GM21576 (cell line): Measurements from ENCODE around the gene EGFL8.
"Not testable (repeated sequence)": the region's sequence is repeated elsewhere in the genome, so short reads cannot be mapped to it uniquely, and the experiment has no call there.

Experiments
- ATAC-seq: cut with Tn5 transposase; IDR thresholded peaks from one replicate; pipeline ENCODE4 v1.9.1; 2021; ENCODE audit warnings: mild to moderate bottlenecking, moderate library complexity; ENCODE audit not compliant: unreplicated experiment

EGFL8 gene

DNA sequence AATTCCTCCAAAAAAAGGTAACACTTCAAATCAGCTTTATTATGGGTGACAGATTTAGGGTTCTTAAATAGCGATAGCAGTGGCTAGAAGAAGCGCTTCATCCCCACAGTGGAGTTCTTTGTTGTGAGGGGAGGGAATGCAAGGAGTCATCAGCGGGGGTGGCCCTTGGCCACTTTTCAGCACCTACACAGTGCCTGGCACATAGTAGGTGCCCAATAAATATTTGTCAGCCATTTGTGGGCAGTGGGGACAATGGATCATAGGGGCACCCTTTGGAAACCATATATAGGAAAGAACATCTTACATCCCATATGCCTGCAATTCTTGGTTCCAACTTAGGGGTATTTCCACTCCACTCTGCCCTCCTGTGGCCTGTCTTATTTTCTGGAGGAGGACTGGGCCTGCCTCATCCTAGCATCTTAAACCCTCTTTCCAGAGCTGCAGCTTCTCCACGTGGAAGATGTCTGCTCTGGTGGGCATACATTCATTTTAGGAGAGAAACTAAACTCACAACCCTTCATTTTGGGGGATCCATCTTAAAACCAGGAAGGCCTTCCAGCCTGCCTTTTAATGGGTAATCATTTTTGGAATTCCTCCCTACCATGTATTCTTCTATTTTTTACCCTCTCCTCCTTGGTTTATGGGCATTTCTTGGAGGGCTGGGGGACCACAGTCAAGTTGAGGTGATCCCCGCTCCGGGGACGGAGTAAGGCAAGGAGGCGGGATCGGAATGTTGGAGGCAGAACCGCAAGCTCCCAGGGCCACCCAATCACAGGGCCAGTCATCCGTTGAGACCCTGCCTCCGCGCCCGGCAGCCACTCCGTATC is 30.6 kb downstream of the EGFL8 start:
- ATAC-seq, result no peak

DNA sequence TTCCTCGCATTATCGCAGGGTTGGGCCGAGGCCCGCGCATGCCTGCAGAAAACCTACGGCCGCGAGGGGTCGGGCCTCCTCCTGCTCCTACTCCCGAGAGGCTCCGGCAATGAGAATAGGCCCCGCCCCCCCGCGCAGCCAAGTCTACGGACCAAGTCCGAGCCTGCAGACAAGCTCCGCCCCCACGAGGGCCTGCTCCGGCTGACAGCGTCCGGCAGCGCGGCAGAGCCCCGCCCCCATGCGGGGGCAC is 31.2 kb downstream of the EGFL8 start:
- ATAC-seq, result peak; percentile 69

DNA sequence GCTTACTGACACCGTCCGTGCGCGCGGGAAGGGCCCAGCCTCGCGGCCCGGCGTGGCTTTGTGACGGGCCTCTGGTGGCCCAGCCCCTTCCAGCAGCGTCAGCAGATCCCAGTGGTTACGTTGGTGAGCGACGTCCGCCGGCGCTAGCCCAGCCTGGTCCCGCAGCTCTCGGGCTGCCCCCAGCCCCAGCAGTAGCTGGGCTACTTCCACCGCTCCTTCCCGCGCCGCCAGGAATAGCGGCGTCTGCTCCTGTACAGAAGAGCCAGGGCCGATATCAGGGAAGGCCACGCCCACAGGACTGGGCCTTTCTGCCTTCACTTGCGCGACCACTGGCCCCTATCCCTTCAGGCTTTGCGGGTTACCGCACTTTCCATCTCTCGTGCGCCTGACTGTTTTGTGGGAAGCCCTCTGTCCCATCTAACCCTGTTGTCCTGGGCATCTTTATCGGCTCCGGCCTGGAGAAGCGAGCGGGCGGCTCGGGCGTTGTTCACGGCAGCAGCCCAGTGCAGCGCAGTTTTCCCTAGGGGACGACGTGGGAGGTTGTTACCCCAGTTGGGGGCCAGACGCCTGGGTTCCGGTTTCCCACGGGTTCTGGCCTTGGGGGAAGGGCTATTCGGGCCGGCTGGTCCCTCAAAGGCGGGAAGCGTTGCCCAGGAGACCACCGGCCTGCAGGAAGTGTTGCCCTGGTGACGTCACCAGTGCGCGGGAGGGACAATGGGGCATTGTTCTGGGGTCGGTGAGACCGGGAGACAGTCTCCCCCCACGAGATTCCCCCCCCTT is 31.7 kb downstream of the EGFL8 start:
- peak; percentile 22 for ATAC-seq

DNA sequence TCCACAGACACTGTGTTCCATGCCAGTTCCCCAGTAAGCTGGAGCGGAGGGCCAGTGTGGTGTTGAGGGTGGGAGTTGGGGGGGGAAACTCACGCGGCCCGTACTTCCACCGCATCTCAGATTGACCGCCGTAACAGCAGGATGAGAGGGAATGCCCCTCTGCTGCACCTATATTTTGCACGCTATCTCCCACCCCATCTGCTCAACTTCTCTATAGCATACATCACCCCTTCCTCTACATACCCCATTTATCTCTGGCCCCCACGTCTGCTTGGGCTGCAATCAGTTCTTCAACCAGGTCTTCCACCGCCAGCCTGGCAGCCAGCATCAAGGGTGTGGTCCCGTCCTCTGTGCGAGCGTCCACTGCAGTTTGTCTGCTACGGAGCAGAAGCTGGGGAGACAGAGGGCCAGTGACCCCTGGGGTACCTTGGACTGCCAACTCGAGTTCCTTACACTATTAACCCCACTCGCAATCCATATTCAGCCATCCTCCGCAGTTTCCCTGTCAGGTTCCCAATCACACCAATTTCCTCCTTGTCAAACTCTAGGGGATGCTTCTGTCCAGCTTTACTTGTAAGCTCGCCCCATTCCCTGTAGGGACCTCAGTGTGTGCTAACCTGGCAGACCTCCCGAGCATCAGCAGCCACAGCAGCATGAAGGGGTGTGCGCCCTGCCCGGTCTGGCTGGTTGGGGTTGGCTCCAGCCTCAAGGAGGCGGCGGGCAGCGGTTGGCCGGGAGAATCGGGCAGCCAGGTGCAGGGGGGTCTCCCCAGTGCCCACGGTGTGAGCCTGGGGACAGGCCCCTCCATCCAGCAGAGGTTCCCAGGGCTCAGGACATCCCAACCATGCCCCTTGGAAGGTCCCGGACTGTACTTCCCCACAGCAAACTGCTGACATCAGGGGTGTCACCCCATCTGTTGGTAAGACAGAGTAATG is 32.6 kb downstream of the EGFL8 start:
- no peak for ATAC-seq

DNA sequence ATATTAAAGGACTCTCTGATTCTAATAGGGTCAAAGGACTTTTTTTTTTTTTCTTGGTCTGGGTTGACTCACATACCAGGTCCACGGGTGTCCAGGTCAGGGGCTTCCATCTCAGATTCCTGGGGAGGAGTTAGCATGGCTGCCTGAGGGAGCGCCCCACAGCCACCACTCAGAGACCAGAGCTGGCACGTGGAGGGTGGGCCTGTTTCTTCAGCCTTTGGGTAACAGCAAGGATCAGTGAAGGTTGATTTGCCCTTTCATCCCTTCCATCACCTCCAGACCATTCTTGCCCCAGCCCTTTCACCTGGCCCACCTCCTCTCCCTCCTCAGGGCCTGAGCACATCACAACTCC is 33.9 kb downstream of the EGFL8 start:
- no peak for ATAC-seq

DNA sequence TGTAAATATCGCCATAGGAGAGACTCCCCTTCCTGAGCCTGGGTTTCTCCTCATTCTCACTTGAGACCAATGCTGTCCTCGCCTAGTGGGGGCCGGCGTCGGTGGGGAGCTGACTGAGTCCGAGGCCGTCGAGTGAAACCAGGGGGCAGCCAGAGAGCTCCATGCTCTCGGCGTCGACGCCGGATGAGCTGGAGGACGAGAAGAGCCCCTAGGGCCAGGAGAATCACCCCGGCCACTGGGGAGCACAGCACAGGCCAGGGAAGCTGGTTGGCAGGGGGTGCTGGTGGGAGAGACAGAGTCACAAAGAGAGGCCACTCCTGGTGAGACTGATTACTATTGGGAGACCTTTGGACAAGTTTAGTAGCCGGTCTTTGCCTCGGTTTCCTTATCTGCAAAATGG is 34.5 kb downstream of the EGFL8 start:
- ATAC-seq, result no peak

DNA sequence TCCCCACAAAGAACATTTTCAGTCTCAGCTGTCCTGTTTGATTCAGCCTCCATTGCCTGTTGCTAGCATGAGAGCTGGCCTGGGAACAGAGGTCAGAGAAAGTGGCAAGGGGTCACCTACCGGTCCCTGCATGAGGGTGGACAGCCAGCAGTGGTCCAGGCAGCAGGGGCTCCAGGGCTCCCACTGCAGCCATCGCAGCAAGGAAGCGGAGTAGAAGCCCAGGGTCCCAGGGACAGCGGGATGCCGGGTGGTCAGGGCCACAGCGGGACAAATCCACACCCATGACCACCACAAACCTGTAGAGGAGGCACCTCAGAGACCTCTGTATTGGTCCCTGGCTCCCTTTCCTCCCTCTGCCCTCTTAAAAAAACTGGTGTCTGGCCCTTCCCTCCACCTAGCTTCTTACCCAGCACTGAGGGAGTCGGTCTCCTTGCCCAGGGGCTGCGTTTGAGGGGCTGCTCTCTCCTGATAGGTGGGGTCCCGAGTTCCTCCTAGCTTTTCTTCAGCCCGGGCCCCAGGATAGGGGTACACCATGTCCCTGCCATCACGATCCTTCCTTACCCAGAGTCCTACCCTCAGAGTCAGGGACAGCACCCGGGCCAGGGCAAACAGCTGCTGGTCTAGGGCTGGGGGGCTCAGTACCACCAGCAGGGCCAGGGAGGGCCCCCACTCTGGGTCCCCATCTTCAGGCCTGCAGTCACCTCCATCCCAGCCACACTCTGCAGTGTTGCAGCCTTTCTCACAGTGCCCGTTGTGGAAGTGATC is 36.5 kb downstream of the EGFL8 start:
- no peak for ATAC-seq

DNA sequence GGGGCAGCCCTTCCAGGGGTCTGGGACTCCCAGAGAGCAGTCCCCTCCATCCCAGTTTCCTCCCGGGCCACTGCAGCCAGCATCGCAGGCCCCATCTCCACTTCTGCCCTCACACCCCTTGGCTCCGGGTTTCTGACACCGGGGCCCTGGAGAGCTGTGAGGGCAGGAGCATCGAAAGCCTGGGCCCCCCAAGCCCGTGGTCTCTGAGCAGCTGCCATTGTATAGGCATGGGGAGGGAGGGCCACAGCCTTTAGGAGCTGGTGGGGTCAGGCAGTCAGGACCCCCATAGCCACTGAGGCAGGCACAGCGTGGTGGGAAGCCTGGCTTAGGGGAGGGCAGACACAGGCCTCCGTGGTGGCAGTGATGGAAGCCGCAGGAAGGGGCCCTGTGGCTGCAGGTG is 37.8 kb downstream of the EGFL8 start:
- no peak for ATAC-seq

DNA sequence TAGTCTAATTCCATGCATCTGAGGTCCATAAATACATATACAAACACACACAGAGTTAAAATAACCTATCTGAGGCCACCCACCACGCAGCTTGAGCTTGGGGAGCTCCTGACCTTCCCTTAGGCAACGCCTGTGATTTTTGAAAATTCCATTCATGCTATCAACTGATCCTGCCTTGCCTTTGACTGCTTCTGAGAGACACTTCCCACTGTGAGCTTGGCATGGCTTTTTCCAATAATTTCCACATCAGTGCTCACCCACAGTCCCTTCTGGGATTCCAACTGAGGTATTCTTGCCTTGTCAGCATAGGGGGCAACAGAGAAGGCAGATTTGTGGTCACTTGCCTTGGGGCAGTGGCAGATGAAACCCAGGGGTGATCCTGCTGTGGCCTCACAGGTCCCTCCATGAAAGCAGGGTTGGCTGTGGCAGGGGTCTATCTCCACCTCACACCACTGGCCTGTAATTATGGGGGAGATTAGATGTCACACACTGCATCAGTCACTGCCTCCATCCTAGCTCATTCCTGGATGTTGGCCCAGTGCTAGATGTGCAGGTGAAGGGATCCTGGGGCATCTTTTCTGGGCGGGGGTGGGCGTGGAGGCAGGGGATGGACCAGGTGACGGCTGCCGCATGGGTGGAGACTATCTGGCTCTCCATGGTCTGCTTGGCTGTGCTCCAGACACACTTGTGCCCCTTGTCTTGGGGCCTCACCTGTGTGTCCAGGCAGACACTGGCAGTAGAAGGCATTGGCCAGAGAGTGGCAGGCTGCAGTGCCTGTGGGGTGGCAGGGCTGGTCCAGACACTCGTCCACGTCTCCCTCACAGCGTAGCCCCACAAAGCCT is 39.3 kb downstream of the EGFL8 start:
- ATAC-seq, result no peak

DNA sequence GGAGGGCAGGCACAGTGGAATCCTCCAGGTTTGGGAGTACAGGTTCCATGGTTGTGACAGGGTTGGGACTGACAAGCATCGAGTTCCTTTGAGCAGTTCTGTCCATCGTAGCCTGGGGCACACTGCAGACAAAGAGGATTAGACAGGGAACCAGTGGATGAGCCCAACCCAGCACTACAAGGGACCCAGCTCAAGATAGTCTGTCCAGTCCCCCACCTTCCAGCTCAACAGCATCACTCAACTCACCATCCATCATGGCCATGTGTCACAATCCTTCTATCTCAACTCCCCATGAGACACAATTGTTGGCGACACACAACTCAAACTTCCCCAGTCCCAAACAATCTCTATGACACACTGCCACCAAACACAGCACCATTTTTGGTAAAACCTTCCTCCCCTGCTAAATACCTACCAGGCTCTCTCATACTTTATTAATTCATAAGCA is 39.9 kb downstream of the EGFL8 start:
- ATAC-seq, result no peak

DNA sequence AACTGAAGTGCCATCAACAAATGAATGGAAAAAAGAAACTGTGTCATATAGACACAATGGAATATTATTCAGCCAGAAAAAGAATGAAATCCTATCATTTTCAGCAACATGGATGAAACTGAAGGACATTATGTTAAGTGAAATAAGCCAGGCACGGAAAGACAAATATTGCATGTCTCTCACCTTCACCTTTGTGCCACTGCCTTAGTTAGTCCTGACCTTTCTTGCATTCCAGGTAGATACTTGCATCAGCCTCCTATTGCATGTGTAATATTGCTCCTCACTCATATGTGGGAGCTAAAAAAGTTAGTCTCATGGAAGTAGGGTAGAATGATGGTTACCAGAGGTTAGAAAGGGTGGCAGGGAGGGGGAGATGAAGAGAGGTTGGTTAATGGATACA is 44.6 kb downstream of the EGFL8 start:
- no peak for ATAC-seq

DNA sequence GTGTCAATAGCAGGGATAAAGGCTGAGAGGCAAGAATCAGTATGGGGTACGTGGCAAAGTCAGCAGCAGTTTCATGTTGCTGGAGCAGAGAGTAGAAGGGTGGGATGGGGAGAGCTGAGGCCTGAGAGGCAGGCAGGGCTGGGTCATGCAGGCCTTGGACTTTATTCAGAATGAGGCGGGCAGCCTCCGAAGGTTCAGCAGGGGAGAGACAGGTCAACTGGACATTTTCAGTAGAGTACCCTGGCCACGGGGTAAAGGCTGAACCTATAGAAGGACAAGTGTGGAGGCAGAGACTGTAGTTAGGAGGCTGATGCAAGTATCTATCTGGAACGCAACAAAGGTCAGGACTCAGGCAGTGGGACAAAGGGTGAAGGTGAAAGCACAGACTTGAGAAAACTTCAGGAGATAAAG is 45.8 kb downstream of the EGFL8 start:
- ATAC-seq, result no peak

DNA sequence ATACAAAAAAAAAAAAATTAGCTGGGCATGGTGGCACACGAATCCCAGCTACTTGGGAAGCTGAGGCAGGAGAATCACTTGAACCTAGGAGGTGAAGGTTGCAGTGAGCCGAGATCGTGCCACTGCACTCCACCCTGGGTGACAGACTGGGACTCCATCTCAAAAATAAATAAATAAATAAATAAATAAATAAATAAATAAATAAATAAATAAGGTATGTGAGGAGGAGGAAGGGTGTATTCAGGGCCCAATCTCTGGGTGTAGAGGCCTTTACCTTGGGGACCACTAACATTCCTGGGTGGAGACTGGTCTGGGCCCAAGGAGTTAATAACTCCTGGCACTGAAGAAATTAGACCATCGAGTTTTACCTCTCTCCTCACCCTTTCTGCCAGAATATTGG is 47.0 kb downstream of the EGFL8 start:
- ATAC-seq, result not testable (repeated sequence)

DNA sequence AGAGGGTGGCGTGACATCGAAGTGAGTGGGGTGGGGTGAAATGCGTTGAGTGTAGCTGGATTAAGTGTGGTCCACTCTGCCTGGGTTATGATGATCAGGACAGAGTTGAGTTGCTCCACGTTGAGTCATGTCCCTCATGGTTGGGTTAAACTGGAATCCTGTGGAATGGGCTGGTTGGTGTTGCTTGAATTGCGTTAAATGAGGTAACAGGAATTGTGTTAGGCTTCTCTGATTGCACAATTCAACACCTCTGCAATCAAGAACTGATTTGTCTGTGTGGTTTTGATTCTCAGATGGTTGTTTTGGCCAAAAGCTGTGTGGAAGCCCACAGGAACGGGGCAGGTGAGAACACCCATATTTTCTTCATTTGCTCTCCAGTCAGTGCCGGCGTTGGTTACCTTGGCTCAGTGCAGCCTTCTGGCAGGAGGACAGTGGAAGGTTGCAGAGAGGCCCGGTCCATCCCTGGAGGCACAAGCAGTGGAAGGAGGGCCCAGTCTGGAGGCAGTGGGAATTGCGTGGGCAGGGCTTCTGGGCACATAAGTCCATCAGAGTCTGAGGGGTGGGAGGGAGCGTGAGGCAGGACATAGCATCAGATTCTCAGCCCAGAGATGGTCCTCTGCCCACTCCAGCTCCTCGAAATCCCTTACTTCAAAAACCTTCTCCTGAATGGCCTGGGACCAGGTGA is 47.8 kb downstream of the EGFL8 start:
- ATAC-seq, result no peak

DNA sequence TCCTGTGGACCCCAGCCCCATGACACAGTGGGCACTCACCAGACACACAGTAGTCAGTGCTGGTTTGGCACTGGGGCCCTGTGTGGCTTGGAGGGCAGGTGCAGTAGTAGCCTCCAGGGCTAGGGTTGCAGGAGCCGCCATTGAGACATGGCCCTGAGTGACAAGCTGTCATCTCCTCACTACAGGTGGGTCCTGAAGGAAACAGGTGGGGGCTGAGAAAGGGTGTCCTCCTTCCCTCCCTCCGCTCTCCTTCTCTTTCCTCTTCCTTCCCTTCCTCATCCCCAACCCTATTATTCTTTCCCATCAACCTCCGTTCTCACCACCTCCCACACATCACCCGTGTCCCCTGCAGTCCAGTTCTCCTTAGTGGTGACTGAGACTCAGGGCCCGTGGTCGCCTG is 49.3 kb downstream of the EGFL8 start:
- no peak for ATAC-seq

DNA sequence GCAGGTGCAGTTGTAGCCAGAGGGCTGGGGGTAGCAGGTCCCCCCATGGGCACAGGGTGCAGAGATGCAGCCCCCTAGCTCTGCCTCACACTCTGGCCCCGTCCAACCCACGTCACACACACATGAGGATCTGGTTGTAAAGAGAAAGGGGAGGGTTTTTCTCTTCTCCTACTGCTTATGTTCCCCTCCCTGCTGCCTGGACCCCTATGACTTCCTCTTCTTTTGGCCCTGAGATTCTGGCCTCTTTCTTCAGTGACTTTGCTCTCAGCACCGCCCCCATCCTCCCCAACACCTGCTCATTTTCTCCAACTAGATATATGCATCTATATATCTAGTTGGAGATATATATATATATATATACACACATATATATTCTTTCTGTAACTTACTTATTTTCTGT is 49.7 kb downstream of the EGFL8 start:
- no peak for ATAC-seq

DNA sequence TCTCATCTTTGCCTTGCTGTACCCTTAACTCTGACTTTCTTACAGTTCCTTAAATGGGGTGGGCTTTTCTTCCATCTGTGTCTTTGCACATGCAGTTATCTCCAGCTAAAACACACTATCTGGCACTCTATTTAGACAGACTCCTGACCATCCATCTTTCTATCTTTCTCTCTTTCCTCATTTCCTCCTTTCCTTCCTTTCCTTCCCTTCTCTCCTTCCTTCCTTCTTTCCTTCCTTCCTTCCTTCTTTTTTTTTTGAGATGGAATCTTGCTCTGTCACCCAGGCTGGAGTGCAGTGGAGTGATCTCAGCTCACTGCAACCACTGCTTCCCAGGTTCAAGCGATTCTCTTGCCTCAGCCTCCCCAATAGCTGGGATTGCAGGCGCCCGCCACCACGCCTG is 51.2 kb downstream of the EGFL8 start:
- no peak for ATAC-seq

DNA sequence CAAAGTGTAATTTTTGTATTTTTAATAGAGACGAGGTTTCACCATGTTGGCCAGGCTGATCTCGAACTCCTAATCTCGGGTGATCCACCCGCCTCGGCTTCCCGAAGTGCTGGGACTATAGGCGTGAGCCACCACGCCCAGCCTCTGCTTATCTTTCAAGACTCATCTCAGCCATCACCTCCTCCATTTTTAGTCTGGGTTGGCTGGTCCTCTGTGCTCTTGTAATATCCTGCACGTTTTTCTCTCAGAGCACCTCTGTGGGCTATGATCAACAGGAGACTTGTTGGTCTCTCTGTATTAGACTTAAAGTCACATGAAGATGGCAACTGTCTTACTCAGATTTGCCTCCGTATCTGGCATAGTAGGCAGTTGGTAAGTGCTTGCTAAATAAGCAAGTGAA is 51.9 kb downstream of the EGFL8 start:
- ATAC-seq, result no peak

DNA sequence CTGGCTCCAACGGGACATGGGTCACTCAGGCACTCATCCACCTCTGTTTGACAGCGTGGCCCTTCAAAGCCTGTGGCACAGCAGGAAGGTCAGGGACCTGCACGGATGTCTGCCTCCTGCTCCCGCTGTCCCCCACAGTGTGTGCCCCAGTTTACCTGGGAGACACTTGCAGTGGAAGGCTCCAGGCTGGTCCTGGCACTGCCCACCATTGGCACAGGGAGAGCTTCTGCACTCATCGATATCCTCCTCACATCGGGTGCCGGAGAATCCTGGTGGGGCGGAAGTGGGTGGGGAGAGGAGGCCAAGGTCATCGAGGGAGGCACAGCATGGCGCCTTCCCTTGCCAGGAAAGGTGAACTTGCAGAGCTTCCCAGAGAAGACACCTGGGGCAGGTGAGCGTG is 52.6 kb downstream of the EGFL8 start:
- ATAC-seq, result no peak
